ENCODE data around the gene CHERP.
"Not testable (repeated sequence)": the region's sequence is repeated elsewhere in the genome, so short reads cannot be mapped to it uniquely, and the experiment has no call there.

Gene CHERP

GRCh38 chr19:16576690-16577530 lies 34.7 kb upstream of the CHERP start:
- no peak for DNase-seq

- no peak for DNase-seq
Measured at GRCh38 chr19:16575861-16576689, 33.8 kb upstream of the CHERP start.

GRCh38 chr19:16575282-16575681 lies 33.0 kb upstream of the CHERP start:
- no peak for DNase-seq

GRCh38 chr19:16573925-16574324 lies 31.7 kb upstream of the CHERP start:
- DNase-seq = no peak

GRCh38 chr19:16573296-16573695 lies 31.1 kb upstream of the CHERP start:
- DNase-seq = no peak

- DNase-seq = peak; percentile 97
Measured at GRCh38 chr19:16572332-16573211, 30.3 kb upstream of the CHERP start, which contains the start of gene SLC35E1. SLC35E1 (minus strand) TSS chr19:16572415; CDS start chr19:16572364, 51 bp downstream.

GRCh38 chr19:16571822-16572331 lies 29.6 kb upstream of the CHERP start:
- DNase-seq = no peak

GRCh38 chr19:16571283-16571682 lies 29.0 kb upstream of the CHERP start:
- DNase-seq = no peak

- DNase-seq = no peak
Measured at GRCh38 chr19:16569609-16570320, 27.5 kb upstream of the CHERP start.

- no peak for DNase-seq
Measured at GRCh38 chr19:16566702-16567101, 24.5 kb upstream of the CHERP start.

GRCh38 chr19:16566161-16566560 lies 23.9 kb upstream of the CHERP start:
- no peak for DNase-seq

GRCh38 chr19:16564842-16565241 lies 22.6 kb upstream of the CHERP start:
- DNase-seq = no peak

GRCh38 chr19:16562608-16563025 lies 20.4 kb upstream of the CHERP start:
- DNase-seq = no peak

GRCh38 chr19:16561382-16561781 lies 19.1 kb upstream of the CHERP start:
- no peak for DNase-seq

GRCh38 chr19:16559780-16560276 lies 17.6 kb upstream of the CHERP start:
- no peak for DNase-seq

GRCh38 chr19:16554776-16555175 lies 12.5 kb upstream of the CHERP start:
- DNase-seq = no peak

GRCh38 chr19:16551902-16552301 lies 9.7 kb upstream of the CHERP start:
- DNase-seq = not testable (repeated sequence)

- DNase-seq = no peak
Measured at GRCh38 chr19:16548956-16549355, 6.7 kb upstream of the CHERP start.

GRCh38 chr19:16544473-16545231 lies 2.4 kb upstream of the CHERP start:
- no peak for DNase-seq

GRCh38 chr19:16543734-16544133 lies 1.5 kb upstream of the CHERP start:
- DNase-seq = not testable (repeated sequence)

- no peak for DNase-seq
Measured at GRCh38 chr19:16542910-16543472, 754 bp upstream of the CHERP start.

All from SHP77 treated with DMSO at 0.1 percent for 48 hours (cell line).